GM23338 (cell line): ENCODE measurements around the gene NNT. TPM values are rescaled to one million over a fixed set of nuclear protein-coding genes. Genes with fewer than 3 reads are reported as not detected.

Experiments
- ATAC-seq: fragments of 200-7000 bp; cut with Tn5 transposase; 3 replicates; pipeline ENCODE4 v1.9.1; 2020
- DNase-seq: peaks from one replicate; pipeline ENCODE4 v3.0.0-alpha.2; 2015; ENCODE audit warnings: low spot score
- H2AFZ ChIP-seq: fragments of 200-600 bp; sonication (generic); 2 replicates; pipeline ENCODE4 v1.8.0; 2016; ENCODE audit warnings: antibody characterized with exemption, mild to moderate bottlenecking, moderate library complexity
- H3F3A ChIP-seq: fragments of 200-600 bp; sonication (generic); replicated peaks from 2 replicates; pipeline ENCODE4 v1.8.0; 2017; ENCODE audit warnings: antibody characterized with exemption, mixed run types, low read depth
- H3K27ac ChIP-seq: fragments of 200-600 bp; sonication (generic); 2 replicates; pipeline ENCODE4 v1.6.1; 2016; ENCODE audit warnings: low read depth
- H3K27me3 ChIP-seq: fragments of 200-600 bp; sonication (generic); 2 replicates; pipeline ENCODE4 v1.8.0; 2016; ENCODE audit warnings: mild to moderate bottlenecking, mixed run types, moderate library complexity; ENCODE audit not compliant: insufficient read depth
- H3K36me3 ChIP-seq: fragments of 200-600 bp; sonication (generic); 2 replicates; pipeline ENCODE4 v1.8.0; 2016; ENCODE audit warnings: mild to moderate bottlenecking; ENCODE audit not compliant: insufficient read depth
- H3K4me1 ChIP-seq: fragments of 200-600 bp; sonication (generic); 2 replicates; pipeline ENCODE4 v1.8.0; 2016; ENCODE audit warnings: mild to moderate bottlenecking, moderate library complexity; ENCODE audit not compliant: insufficient read depth
- H3K4me2 ChIP-seq: fragments of 200-600 bp; sonication (generic); 2 replicates; pipeline ENCODE4 v1.7.1; 2017; ENCODE audit warnings: mixed run types
- H3K4me3 ChIP-seq: fragments of 200-600 bp; sonication (generic); 2 replicates; pipeline ENCODE4 v1.6.1; 2016; ENCODE audit warnings: mixed run types
- H3K79me2 ChIP-seq: fragments of 200-600 bp; sonication (generic); replicated peaks from 2 replicates; pipeline ENCODE4 v1.8.0; 2017; ENCODE audit warnings: mild to moderate bottlenecking; ENCODE audit not compliant: insufficient read depth
- H3K9me2 ChIP-seq: fragments of 200-600 bp; sonication (generic); 2 replicates; pipeline ENCODE4 v1.8.0; 2017; ENCODE audit not compliant: insufficient read depth
- H4K20me1 ChIP-seq: fragments of 200-600 bp; sonication (generic); replicated peaks from 2 replicates; pipeline ENCODE4 v1.8.0; 2017; ENCODE audit warnings: mild to moderate bottlenecking; ENCODE audit not compliant: insufficient read depth
- H3K27ac Mint-ChIP-seq: 2 replicates; pipeline ENCODE4 v1.8.0; 2020; ENCODE audit warnings: inconsistent platforms, mild to moderate bottlenecking, moderate library complexity, mixed read lengths
- H3K27me3 Mint-ChIP-seq: 3 replicates; pipeline ENCODE4 v1.8.0; 2022; ENCODE audit warnings: low read depth, mild to moderate bottlenecking, moderate library complexity, mixed read lengths, inconsistent platforms; ENCODE audit not compliant: insufficient read depth, poor library complexity
- H3K36me3 Mint-ChIP-seq: 3 replicates; pipeline ENCODE4 v1.8.0; 2021; ENCODE audit warnings: low read depth, mild to moderate bottlenecking, inconsistent platforms, moderate library complexity, mixed read lengths
- H3K4me1 Mint-ChIP-seq: 3 replicates; pipeline ENCODE4 v1.8.0; 2020; ENCODE audit warnings: mild to moderate bottlenecking, inconsistent platforms, mixed read lengths
- H3K4me3 Mint-ChIP-seq: 3 replicates; pipeline ENCODE4 v1.8.0; 2021; ENCODE audit warnings: moderate library complexity, mild to moderate bottlenecking, inconsistent platforms, mixed read lengths
- H3K9me3 Mint-ChIP-seq: 3 replicates; pipeline ENCODE4 v1.8.0; 2020; ENCODE audit warnings: moderate library complexity, mild to moderate bottlenecking, inconsistent platforms, mixed read lengths
- CREB1 ChIP-seq: fragments of 250-450 bp; sonication (Bioruptor Pico); IDR thresholded peaks from 2 replicates; pipeline ENCODE4 v1.5.0; 2020; ENCODE audit warnings: low read depth, mild to moderate bottlenecking, moderate library complexity
- EZH2 ChIP-seq: fragments of 200-600 bp; sonication (generic); IDR thresholded peaks from one replicate; pipeline ENCODE4 v1.8.0; 2017; ENCODE audit warnings: antibody characterized with exemption, mild to moderate bottlenecking, low read depth; ENCODE audit not compliant: unreplicated experiment
- EZH2phosphoT487 ChIP-seq: fragments of 200-600 bp; sonication (generic); IDR thresholded peaks from one replicate; pipeline ENCODE4 v1.8.1; 2018; ENCODE audit warnings: antibody characterized with exemption; ENCODE audit not compliant: unreplicated experiment
- JUNB ChIP-seq: IDR thresholded peaks from one replicate; pipeline ENCODE4 v1.6.1; 2016; ENCODE audit warnings: antibody characterized with exemption; ENCODE audit not compliant: unreplicated experiment
- NANOG ChIP-seq: IDR thresholded peaks from 2 replicates; pipeline ENCODE4 v1.6.1; 2016; ENCODE audit warnings: antibody characterized with exemption, borderline replicate concordance
- POLR2AphosphoS5 ChIP-seq: IDR thresholded peaks from 2 replicates; pipeline ENCODE4 v1.6.1; 2016; ENCODE audit warnings: antibody characterized with exemption, low read depth
- STAT1 ChIP-seq: IDR thresholded peaks from one replicate; pipeline ENCODE4 v1.6.1; 2016; ENCODE audit warnings: antibody characterized with exemption; ENCODE audit not compliant: unreplicated experiment
- ZNF114 ChIP-seq: fragments of 250-450 bp; sonication (Bioruptor Pico); IDR thresholded peaks from 2 replicates; pipeline ENCODE4 v1.5.0; 2020; ENCODE audit warnings: mild to moderate bottlenecking, moderate library complexity
- ZNF331 ChIP-seq: fragments of 250-450 bp; sonication (Bioruptor Pico); IDR thresholded peaks from 2 replicates; pipeline ENCODE4 v1.5.0; 2020; ENCODE audit warnings: low read depth, mild to moderate bottlenecking, moderate library complexity
- polyA plus RNA-seq: library from polyadenylated mRNA; unstranded; fragments of >200 nt; fragmentation: Nextera tagmentation; extraction: Ambion mirVana; gene quantifications from 2 replicates; pipeline ENCODE4 v1.2.1, GENCODE V29; 2016
- total RNA-seq: library from RNA; depleted of rRNA; stranded (reverse); fragments of >200 nt; shearing (Covaris generic); gene quantifications from 2 replicates; pipeline ENCODE4 v1.2.3, GENCODE V29; 2014
- TF ChIP-seq, protein P1 (sequence below): fragments of 250-450 bp; sonication (Bioruptor Pico); IDR thresholded peaks from 2 replicates; pipeline ENCODE4 v1.5.0; 2020; ENCODE audit warnings: mild to moderate bottlenecking, moderate library complexity
- TF ChIP-seq, protein P2 (sequence below): IDR thresholded peaks from one replicate; pipeline ENCODE4 v1.6.1; 2018; ENCODE audit warnings: antibody characterized with exemption; ENCODE audit not compliant: unreplicated experiment
- TF ChIP-seq, protein P3 (sequence below): IDR thresholded peaks from 2 replicates; pipeline ENCODE4 v1.6.1; 2016; ENCODE audit warnings: antibody characterized with exemption
- TF ChIP-seq, protein P4 (sequence below), 2 experiments: fragments of 200-600 bp in 1 of 2; sonication (generic) in 1 of 2; conservative IDR thresholded peaks; 2 replicates each; pipeline versions ENCODE4 v1.5.1 to v1.6.1; 2016 to 2017; ENCODE audit warnings: antibody characterized with exemption in 2 of 2, low read depth in 2 of 2, mild to moderate bottlenecking in 2 of 2, moderate library complexity in 1 of 2

The NNT gene
- total and polyA plus RNA-seq, 2 experiments from 2014 or later: 10.8 to 15.9 TPM

- peaks cover 4% of the 10 kb centered on the region; the same call in 2 of the 3 replicates for H3K4me1 Mint-ChIP-seq
- H3K36me3 ChIP-seq: no peaks in the 10 kb centered on the region
- no peak overlapping the region for H3K27ac ChIP-seq
- H3K27ac Mint-ChIP-seq: no peak overlapping the region
- no peaks in the 10 kb centered on the region for H3K79me2 ChIP-seq
- H3K4me3 ChIP-seq: no peak overlapping the region
- H2AFZ ChIP-seq: no peak overlapping the region
- no peaks in the 10 kb centered on the region for H3F3A ChIP-seq
- no peak for DNase-seq
- H3K9me3 Mint-ChIP-seq: no peaks in the 10 kb centered on the region
- no peaks in the 10 kb centered on the region; the same call in 1 of the 2 replicates for H3K4me1 ChIP-seq
- H3K9me2 ChIP-seq: no peaks in the 10 kb centered on the region
- no peak overlapping the region for H3K4me3 Mint-ChIP-seq
- TF ChIP-seq, protein P1, sequence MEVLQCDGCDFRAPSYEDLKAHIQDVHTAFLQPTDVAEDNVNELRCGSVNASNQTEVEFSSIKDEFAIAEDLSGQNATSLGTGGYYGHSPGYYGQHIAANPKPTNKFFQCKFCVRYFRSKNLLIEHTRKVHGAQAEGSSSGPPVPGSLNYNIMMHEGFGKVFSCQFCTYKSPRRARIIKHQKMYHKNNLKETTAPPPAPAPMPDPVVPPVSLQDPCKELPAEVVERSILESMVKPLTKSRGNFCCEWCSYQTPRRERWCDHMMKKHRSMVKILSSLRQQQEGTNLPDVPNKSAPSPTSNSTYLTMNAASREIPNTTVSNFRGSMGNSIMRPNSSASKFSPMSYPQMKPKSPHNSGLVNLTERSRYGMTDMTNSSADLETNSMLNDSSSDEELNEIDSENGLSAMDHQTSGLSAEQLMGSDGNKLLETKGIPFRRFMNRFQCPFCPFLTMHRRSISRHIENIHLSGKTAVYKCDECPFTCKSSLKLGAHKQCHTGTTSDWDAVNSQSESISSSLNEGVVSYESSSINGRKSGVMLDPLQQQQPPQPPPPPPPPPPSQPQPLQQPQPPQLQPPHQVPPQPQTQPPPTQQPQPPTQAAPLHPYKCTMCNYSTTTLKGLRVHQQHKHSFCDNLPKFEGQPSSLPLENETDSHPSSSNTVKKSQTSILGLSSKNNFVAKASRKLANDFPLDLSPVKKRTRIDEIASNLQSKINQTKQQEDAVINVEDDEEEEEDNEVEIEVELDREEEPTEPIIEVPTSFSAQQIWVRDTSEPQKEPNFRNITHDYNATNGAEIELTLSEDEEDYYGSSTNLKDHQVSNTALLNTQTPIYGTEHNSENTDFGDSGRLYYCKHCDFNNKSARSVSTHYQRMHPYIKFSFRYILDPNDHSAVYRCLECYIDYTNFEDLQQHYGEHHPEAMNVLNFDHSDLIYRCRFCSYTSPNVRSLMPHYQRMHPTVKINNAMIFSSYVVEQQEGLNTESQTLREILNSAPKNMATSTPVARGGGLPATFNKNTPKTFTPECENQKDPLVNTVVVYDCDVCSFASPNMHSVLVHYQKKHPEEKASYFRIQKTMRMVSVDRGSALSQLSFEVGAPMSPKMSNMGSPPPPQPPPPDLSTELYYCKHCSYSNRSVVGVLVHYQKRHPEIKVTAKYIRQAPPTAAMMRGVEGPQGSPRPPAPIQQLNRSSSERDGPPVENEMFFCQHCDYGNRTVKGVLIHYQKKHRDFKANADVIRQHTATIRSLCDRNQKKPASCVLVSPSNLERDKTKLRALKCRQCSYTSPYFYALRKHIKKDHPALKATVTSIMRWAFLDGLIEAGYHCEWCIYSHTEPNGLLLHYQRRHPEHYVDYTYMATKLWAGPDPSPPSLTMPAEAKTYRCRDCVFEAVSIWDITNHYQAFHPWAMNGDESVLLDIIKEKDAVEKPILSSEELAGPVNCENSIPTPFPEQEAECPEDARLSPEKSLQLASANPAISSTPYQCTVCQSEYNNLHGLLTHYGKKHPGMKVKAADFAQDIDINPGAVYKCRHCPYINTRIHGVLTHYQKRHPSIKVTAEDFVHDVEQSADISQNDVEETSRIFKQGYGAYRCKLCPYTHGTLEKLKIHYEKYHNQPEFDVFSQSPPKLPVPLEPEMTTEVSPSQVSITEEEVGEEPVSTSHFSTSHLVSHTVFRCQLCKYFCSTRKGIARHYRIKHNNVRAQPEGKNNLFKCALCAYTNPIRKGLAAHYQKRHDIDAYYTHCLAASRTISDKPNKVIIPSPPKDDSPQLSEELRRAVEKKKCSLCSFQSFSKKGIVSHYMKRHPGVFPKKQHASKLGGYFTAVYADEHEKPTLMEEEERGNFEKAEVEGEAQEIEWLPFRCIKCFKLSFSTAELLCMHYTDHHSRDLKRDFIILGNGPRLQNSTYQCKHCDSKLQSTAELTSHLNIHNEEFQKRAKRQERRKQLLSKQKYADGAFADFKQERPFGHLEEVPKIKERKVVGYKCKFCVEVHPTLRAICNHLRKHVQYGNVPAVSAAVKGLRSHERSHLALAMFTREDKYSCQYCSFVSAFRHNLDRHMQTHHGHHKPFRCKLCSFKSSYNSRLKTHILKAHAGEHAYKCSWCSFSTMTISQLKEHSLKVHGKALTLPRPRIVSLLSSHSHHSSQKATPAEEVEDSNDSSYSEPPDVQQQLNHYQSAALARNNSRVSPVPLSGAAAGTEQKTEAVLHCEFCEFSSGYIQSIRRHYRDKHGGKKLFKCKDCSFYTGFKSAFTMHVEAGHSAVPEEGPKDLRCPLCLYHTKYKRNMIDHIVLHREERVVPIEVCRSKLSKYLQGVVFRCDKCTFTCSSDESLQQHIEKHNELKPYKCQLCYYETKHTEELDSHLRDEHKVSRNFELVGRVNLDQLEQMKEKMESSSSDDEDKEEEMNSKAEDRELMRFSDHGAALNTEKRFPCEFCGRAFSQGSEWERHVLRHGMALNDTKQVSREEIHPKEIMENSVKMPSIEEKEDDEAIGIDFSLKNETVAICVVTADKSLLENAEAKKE (CRISPR knock-in tag): no peak
- TF ChIP-seq EZH2phosphoT487 (no peak), EZH2 (no peak), ZNF331 (CRISPR knock-in tag) (no peak), CREB1 (CRISPR knock-in tag) (no peak), NANOG (no peak), POLR2AphosphoS5 (no peak), STAT1 (no peak), JUNB (no peak), ZNF114 (CRISPR knock-in tag) (no peak)
- TF ChIP-seq, protein P2, sequence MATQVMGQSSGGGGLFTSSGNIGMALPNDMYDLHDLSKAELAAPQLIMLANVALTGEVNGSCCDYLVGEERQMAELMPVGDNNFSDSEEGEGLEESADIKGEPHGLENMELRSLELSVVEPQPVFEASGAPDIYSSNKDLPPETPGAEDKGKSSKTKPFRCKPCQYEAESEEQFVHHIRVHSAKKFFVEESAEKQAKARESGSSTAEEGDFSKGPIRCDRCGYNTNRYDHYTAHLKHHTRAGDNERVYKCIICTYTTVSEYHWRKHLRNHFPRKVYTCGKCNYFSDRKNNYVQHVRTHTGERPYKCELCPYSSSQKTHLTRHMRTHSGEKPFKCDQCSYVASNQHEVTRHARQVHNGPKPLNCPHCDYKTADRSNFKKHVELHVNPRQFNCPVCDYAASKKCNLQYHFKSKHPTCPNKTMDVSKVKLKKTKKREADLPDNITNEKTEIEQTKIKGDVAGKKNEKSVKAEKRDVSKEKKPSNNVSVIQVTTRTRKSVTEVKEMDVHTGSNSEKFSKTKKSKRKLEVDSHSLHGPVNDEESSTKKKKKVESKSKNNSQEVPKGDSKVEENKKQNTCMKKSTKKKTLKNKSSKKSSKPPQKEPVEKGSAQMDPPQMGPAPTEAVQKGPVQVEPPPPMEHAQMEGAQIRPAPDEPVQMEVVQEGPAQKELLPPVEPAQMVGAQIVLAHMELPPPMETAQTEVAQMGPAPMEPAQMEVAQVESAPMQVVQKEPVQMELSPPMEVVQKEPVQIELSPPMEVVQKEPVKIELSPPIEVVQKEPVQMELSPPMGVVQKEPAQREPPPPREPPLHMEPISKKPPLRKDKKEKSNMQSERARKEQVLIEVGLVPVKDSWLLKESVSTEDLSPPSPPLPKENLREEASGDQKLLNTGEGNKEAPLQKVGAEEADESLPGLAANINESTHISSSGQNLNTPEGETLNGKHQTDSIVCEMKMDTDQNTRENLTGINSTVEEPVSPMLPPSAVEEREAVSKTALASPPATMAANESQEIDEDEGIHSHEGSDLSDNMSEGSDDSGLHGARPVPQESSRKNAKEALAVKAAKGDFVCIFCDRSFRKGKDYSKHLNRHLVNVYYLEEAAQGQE: no peak
- TF ChIP-seq, protein P3, sequence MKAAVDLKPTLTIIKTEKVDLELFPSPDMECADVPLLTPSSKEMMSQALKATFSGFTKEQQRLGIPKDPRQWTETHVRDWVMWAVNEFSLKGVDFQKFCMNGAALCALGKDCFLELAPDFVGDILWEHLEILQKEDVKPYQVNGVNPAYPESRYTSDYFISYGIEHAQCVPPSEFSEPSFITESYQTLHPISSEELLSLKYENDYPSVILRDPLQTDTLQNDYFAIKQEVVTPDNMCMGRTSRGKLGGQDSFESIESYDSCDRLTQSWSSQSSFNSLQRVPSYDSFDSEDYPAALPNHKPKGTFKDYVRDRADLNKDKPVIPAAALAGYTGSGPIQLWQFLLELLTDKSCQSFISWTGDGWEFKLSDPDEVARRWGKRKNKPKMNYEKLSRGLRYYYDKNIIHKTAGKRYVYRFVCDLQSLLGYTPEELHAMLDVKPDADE: no peak
- TF ChIP-seq, protein P4, sequence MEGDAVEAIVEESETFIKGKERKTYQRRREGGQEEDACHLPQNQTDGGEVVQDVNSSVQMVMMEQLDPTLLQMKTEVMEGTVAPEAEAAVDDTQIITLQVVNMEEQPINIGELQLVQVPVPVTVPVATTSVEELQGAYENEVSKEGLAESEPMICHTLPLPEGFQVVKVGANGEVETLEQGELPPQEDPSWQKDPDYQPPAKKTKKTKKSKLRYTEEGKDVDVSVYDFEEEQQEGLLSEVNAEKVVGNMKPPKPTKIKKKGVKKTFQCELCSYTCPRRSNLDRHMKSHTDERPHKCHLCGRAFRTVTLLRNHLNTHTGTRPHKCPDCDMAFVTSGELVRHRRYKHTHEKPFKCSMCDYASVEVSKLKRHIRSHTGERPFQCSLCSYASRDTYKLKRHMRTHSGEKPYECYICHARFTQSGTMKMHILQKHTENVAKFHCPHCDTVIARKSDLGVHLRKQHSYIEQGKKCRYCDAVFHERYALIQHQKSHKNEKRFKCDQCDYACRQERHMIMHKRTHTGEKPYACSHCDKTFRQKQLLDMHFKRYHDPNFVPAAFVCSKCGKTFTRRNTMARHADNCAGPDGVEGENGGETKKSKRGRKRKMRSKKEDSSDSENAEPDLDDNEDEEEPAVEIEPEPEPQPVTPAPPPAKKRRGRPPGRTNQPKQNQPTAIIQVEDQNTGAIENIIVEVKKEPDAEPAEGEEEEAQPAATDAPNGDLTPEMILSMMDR (conservative IDR thresholded peaks at IDR 0.05; ENCODE audit: low read depth in 2 of 2): no peak
- no peak for ATAC-seq
- no peak overlapping the region for H3K4me2 ChIP-seq
- H3K36me3 Mint-ChIP-seq: no peaks in the 10 kb centered on the region
- no peaks in the 10 kb centered on the region for H3K27me3 ChIP-seq
- no peaks in the 10 kb centered on the region for H4K20me1 ChIP-seq
- no peaks in the 10 kb centered on the region for H3K27me3 Mint-ChIP-seq
These were observed 39.7 kb upstream of the NNT start for GRCh38 chr5:43563321-43563720.
